Measurements from ENCODE around the gene NOS1AP.

The NOS1AP gene

GRCh38 chr1:162135271-162135775 lies 65.8 kb downstream of the NOS1AP start:
- Histone ChIP-seq H3K9me2 (replicated peaks; ENCODE audit: low read depth, low read length) (no peaks in the 10 kb centered on the region), H3K9me3 (ENCODE audit: insufficient read depth, low read depth, low read length) (no peaks in the 10 kb centered on the region), H3K4me1 (ENCODE audit: insufficient read depth, low read length, poor library complexity, severe bottlenecking) (peaks cover 60% of the 10 kb centered on the region), H2AFZ (ENCODE audit: low read length) (no peak overlapping the region), H3K4me2 (ENCODE audit: low read depth, low read length, poor library complexity, severe bottlenecking) (no peak overlapping the region), H3K36me3 (ENCODE audit: insufficient read depth, low read length) (no peaks in the 10 kb centered on the region), H3K79me2 (ENCODE audit: insufficient read depth, low read length) (0 out of 2 replicates have a peak, but pooled peaks cover 4% of the 10 kb centered on the region), H3K4me3 (ENCODE audit: low read length, poor library complexity, severe bottlenecking) (no peak overlapping the region), H3K27me3 (ENCODE audit: insufficient read depth, low read length, poor library complexity, severe bottlenecking) (no peaks in the 10 kb centered on the region), H3K9ac (ENCODE audit: low read depth, low read length, poor library complexity, severe bottlenecking) (no peak overlapping the region), H4K20me1 (ENCODE audit: insufficient read depth, low read length, poor library complexity, severe bottlenecking) (no peaks in the 10 kb centered on the region), H3F3A (ENCODE audit: low read depth) (no peaks in the 10 kb centered on the region)
- TF ChIP-seq EZH2phosphoT487 (IDR thresholded peaks at IDR 0.05; ENCODE audit: borderline replicate concordance) (no peak), CTCF (conservative IDR thresholded peaks at IDR 0.05; ENCODE audit: low read length) (no peak)

- Histone ChIP-seq H3K4me1 (ENCODE audit: insufficient read depth, low read length, poor library complexity, severe bottlenecking) (peaks cover 63% of the 10 kb centered on the region), H3K36me3 (ENCODE audit: insufficient read depth, low read length) (no peaks in the 10 kb centered on the region), H3K4me2 (ENCODE audit: low read depth, low read length, poor library complexity, severe bottlenecking) (peak overlapping the region; percentile 56), H2AFZ (ENCODE audit: low read length) (no peak overlapping the region), H3K4me3 (ENCODE audit: low read length, poor library complexity, severe bottlenecking) (no peak overlapping the region), H3F3A (ENCODE audit: low read depth) (no peaks in the 10 kb centered on the region), H3K79me2 (ENCODE audit: insufficient read depth, low read length) (0 out of 2 replicates have a peak, but pooled peaks cover 4% of the 10 kb centered on the region), H3K27me3 (ENCODE audit: insufficient read depth, low read length, poor library complexity, severe bottlenecking) (no peaks in the 10 kb centered on the region), H3K9ac (ENCODE audit: low read depth, low read length, poor library complexity, severe bottlenecking) (peak overlapping the region; percentile 23), H3K9me2 (replicated peaks; ENCODE audit: low read depth, low read length) (no peaks in the 10 kb centered on the region), H4K20me1 (ENCODE audit: insufficient read depth, low read length, poor library complexity, severe bottlenecking) (no peaks in the 10 kb centered on the region), H3K9me3 (ENCODE audit: insufficient read depth, low read depth, low read length) (no peaks in the 10 kb centered on the region)
- no peak for TF ChIP-seq CTCF (conservative IDR thresholded peaks at IDR 0.05; ENCODE audit: low read length)
- no peak for TF ChIP-seq EZH2phosphoT487 (IDR thresholded peaks at IDR 0.05; ENCODE audit: borderline replicate concordance)
Measured at GRCh38 chr1:162136760-162137159, 67.3 kb downstream of the NOS1AP start.

- H3K4me2 ChIP-seq (ENCODE audit: low read depth, low read length, poor library complexity, severe bottlenecking), result peak overlapping the region; percentile 56
- H3F3A ChIP-seq (ENCODE audit: low read depth), result no peaks in the 10 kb centered on the region
- H2AFZ ChIP-seq (ENCODE audit: low read length), result no peak overlapping the region
- H4K20me1 ChIP-seq (ENCODE audit: insufficient read depth, low read length, poor library complexity, severe bottlenecking), result no peaks in the 10 kb centered on the region
- peaks cover 69% of the 10 kb centered on the region for H3K4me1 ChIP-seq (ENCODE audit: insufficient read depth, low read length, poor library complexity, severe bottlenecking)
- TF ChIP-seq CTCF (conservative IDR thresholded peaks at IDR 0.05; ENCODE audit: low read length) (no peak), EZH2phosphoT487 (IDR thresholded peaks at IDR 0.05; ENCODE audit: borderline replicate concordance) (no peak)
- no peaks in the 10 kb centered on the region for H3K27me3 ChIP-seq (ENCODE audit: insufficient read depth, low read length, poor library complexity, severe bottlenecking)
- no peaks in the 10 kb centered on the region for H3K9me3 ChIP-seq (ENCODE audit: insufficient read depth, low read depth, low read length)
- peak overlapping the region; percentile 23 for H3K9ac ChIP-seq (ENCODE audit: low read depth, low read length, poor library complexity, severe bottlenecking)
- no peaks in the 10 kb centered on the region for H3K36me3 ChIP-seq (ENCODE audit: insufficient read depth, low read length)
- H3K79me2 ChIP-seq (ENCODE audit: insufficient read depth, low read length), result 0 out of 2 replicates have a peak, but pooled peaks cover 4% of the 10 kb centered on the region
- no peaks in the 10 kb centered on the region for H3K9me2 ChIP-seq (replicated peaks; ENCODE audit: low read depth, low read length)
- H3K4me3 ChIP-seq (ENCODE audit: low read length, poor library complexity, severe bottlenecking), result peak overlapping the region; percentile 29
Measured at GRCh38 chr1:162137179-162137960, 67.9 kb downstream of the NOS1AP start.
